H9 (cell line): ENCODE results near the gene MPP2. TPM values are rescaled to one million over a fixed set of nuclear protein-coding genes. Genes with fewer than 3 reads are reported as not detected.

Experiments
- DNase-seq: peaks from one replicate; pipeline ENCODE4 v3.0.0-alpha.2; 2017
- H2AFZ ChIP-seq: one replicate; pipeline ENCODE4 v1.6.1; 2013; ENCODE audit warnings: mild to moderate bottlenecking, low read length, control low read depth, moderate library complexity
- H2AK5ac ChIP-seq: 2 replicates; pipeline ENCODE4 v1.6.1; 2013; ENCODE audit warnings: low read length, control low read depth, mixed read lengths; ENCODE audit not compliant: insufficient read length
- H2BK120ac ChIP-seq: one replicate; pipeline ENCODE4 v1.6.1; 2013; ENCODE audit warnings: low read depth, mild to moderate bottlenecking, low read length, control low read depth, inconsistent platforms; ENCODE audit not compliant: poor library complexity, severe bottlenecking
- H2BK12ac ChIP-seq: 2 replicates; pipeline ENCODE4 v1.6.1; 2013; ENCODE audit warnings: low read length, control low read depth, mixed read lengths, low read depth; ENCODE audit not compliant: insufficient read length
- H2BK15ac ChIP-seq: 2 replicates; pipeline ENCODE4 v1.6.1; 2013; ENCODE audit warnings: low read depth, low read length, control low read depth
- H2BK20ac ChIP-seq: one replicate; pipeline ENCODE4 v1.6.1; 2013; ENCODE audit warnings: low read depth, mild to moderate bottlenecking, low read length, control low read depth, inconsistent platforms; ENCODE audit not compliant: poor library complexity, severe bottlenecking
- H2BK5ac ChIP-seq: 2 replicates; pipeline ENCODE4 v1.6.1; 2013; ENCODE audit warnings: low read length, control low read depth, mixed read lengths; ENCODE audit not compliant: insufficient read length
- H3K14ac ChIP-seq: 2 replicates; pipeline ENCODE4 v1.6.1; 2013; ENCODE audit warnings: low read length, control low read depth; ENCODE audit not compliant: insufficient read depth
- H3K18ac ChIP-seq: 2 replicates; pipeline ENCODE4 v1.6.1; 2013; ENCODE audit warnings: low read depth, mild to moderate bottlenecking, mixed read lengths, low read length, control low read depth; ENCODE audit not compliant: insufficient read length
- H3K23ac ChIP-seq: 2 replicates; pipeline ENCODE4 v1.6.1; 2013; ENCODE audit warnings: low read length, control low read depth, mixed read lengths, low read depth; ENCODE audit not compliant: insufficient read length
- H3K23me2 ChIP-seq: 2 replicates; pipeline ENCODE4 v1.6.1; 2013; ENCODE audit warnings: low read depth, mild to moderate bottlenecking, mixed read lengths, low read length, control low read depth; ENCODE audit not compliant: insufficient read length, poor library complexity, severe bottlenecking
- H3K27ac ChIP-seq: 2 replicates; pipeline ENCODE4 v1.5.1; 2013; ENCODE audit warnings: low read length, control low read depth, mixed read lengths, low read depth; ENCODE audit not compliant: insufficient read length
- H3K27me3 ChIP-seq: 2 replicates; pipeline ENCODE4 v1.6.1; 2013; ENCODE audit warnings: low read length, control low read depth, inconsistent platforms; ENCODE audit not compliant: insufficient read depth
- H3K4ac ChIP-seq: 2 replicates; pipeline ENCODE4 v1.6.1; 2013; ENCODE audit warnings: low read depth, mild to moderate bottlenecking, control low read depth, inconsistent platforms, low read length, moderate library complexity
- H3K4me1 ChIP-seq: 2 replicates; pipeline ENCODE4 v1.6.1; 2013; ENCODE audit warnings: low read length, control low read depth, inconsistent platforms; ENCODE audit not compliant: insufficient read depth
- H3K4me2 ChIP-seq: 2 replicates; pipeline ENCODE4 v1.6.1; 2013; ENCODE audit warnings: low read length, control low read depth, mixed read lengths; ENCODE audit not compliant: insufficient read length, insufficient read depth
- H3K56ac ChIP-seq: 2 replicates; pipeline ENCODE4 v1.6.1; 2013; ENCODE audit warnings: low read depth, mild to moderate bottlenecking, mixed read lengths, low read length, control low read depth; ENCODE audit not compliant: insufficient read length
- H3K79me1 ChIP-seq: 2 replicates; pipeline ENCODE4 v1.6.1; 2013; ENCODE audit warnings: low read depth, mild to moderate bottlenecking, moderate library complexity, low read length, control low read depth, inconsistent platforms; ENCODE audit not compliant: insufficient read depth, poor library complexity, severe bottlenecking
- H3K79me2 ChIP-seq: 2 replicates; pipeline ENCODE4 v1.6.1; 2013; ENCODE audit warnings: low read length, control low read depth, inconsistent platforms; ENCODE audit not compliant: insufficient read depth
- H3K9ac ChIP-seq: 2 replicates; pipeline ENCODE4 v1.6.1; 2013; ENCODE audit warnings: low read length, control low read depth, mixed read lengths; ENCODE audit not compliant: insufficient read length; ENCODE audit errors: extremely low read depth
- H3K9me3 ChIP-seq: one replicate; pipeline ENCODE4 v1.6.1; 2013; ENCODE audit warnings: low read depth, low read length, inconsistent platforms; ENCODE audit not compliant: control insufficient read depth
- H3T11ph ChIP-seq: one replicate; pipeline ENCODE4 v1.6.1; 2013; ENCODE audit warnings: mild to moderate bottlenecking, low read length, control low read depth, inconsistent platforms
- H4K20me1 ChIP-seq: one replicate; pipeline ENCODE4 v1.6.1; 2013; ENCODE audit not compliant: control insufficient read depth, insufficient read length, insufficient read depth
- H4K5ac ChIP-seq: 2 replicates; pipeline ENCODE4 v1.6.1; 2013; ENCODE audit warnings: low read depth, mild to moderate bottlenecking, mixed read lengths, low read length, control low read depth; ENCODE audit not compliant: insufficient read length
- H4K8ac ChIP-seq: replicated peaks from 2 replicates; pipeline ENCODE4 v1.6.1; 2013; ENCODE audit warnings: low read length, control low read depth, mixed read lengths, low read depth; ENCODE audit not compliant: insufficient read length
- H4K91ac ChIP-seq: 2 replicates; pipeline ENCODE4 v1.6.1; 2013; ENCODE audit warnings: low read depth, mild to moderate bottlenecking, moderate library complexity, mixed read lengths, low read length, control low read depth; ENCODE audit not compliant: insufficient read length
- H3K27ac Mint-ChIP-seq, 3 experiments: 2 replicates in 2 of 3; 3 replicates in 1 of 3; pipeline ENCODE4 v1.8.0; 2020 to 2021; ENCODE audit warnings: mixed read lengths in 3 of 3, mild to moderate bottlenecking in 1 of 3, moderate library complexity in 1 of 3
- H3K27me3 Mint-ChIP-seq: 2 replicates; pipeline ENCODE4 v1.8.0; 2021; ENCODE audit warnings: low read depth, mild to moderate bottlenecking, moderate library complexity, mixed read lengths
- H3K36me3 Mint-ChIP-seq, 3 experiments: 2 replicates in 2 of 3; 3 replicates in 1 of 3; pipeline ENCODE4 v1.8.0; 2020 to 2021; ENCODE audit warnings: low read depth in 3 of 3, mixed read lengths in 3 of 3; ENCODE audit not compliant: insufficient read depth in 1 of 3
- H3K4me1 Mint-ChIP-seq, 2 experiments: 2 replicates each; pipeline ENCODE4 v1.8.0; 2020; ENCODE audit warnings: mixed read lengths in 2 of 2
- H3K4me3 Mint-ChIP-seq, 2 experiments: 2 replicates in 1 of 2; 3 replicates in 1 of 2; pipeline ENCODE4 v1.8.0; 2020 to 2021; ENCODE audit warnings: mild to moderate bottlenecking in 2 of 2, mixed read lengths in 2 of 2, moderate library complexity in 1 of 2
- H3K9me3 Mint-ChIP-seq, 2 experiments: 2 replicates in 1 of 2; 3 replicates in 1 of 2; pipeline ENCODE4 v1.8.0; 2020; ENCODE audit warnings: mild to moderate bottlenecking in 2 of 2, mixed read lengths in 2 of 2, moderate library complexity in 1 of 2
- CTCF ChIP-seq: fragments of 200-600 bp; sonication (generic); conservative IDR thresholded peaks from 3 replicates; pipeline ENCODE4 v1.8.0; 2021; ENCODE audit warnings: antibody characterized with exemption, mild to moderate bottlenecking
- WGBS: extraction: QIAGEN DNeasy Blood & Tissue Kit; methylation state at CpG from one replicate; pipeline ENCODE4 v1.1.7; 2013; ENCODE audit warnings: missing lambda C conversion rate, low lambda C conversion rate, mixed read lengths; ENCODE audit not compliant: insufficient read length; ENCODE audit errors: extremely low coverage; 5-methylcytosine and 5-hydroxymethylcytosine counted together
- total RNA-seq: library from RNA; stranded (reverse); gene quantifications from 2 replicates; pipeline ENCODE4 v1.2.1, GENCODE V29; 2021

Gene MPP2
- total RNA-seq, 1 experiment from 2014 or later, result 16.3 TPM

DNA sequence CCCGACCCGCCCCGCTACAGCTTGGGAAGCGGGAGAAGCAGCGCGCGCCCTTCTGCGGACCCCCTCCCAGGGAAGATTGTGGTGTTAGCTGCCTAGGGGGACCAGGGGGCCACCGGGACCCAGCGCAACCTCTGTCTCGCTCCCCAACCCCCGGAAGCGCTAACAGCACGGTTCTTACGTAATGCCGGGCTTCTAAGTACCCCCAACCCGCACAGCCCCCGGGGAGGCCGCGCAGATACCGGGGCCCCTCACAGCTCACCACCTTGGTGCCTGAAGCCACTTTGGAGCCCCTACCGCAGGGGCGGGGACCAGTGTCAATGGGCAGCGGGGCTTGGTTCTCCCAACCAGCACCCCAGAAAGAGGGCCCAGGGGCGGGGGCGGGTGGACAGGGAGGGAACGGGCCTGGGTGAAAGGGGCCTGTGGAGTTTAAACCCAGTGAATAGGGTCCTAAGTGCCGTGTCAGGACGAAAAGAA lies 348 bp downstream of the MPP2 start:
- Mint-ChIP-seq H3K4me1 (peaks cover 20 to 30% of the 10 kb centered on the region in 2 experiments), H3K27ac (peak overlapping the region in 1 of 3 experiments; percentile 55; a peak in 1 of 7 replicates)

More for the DNA sequence above, 348 bp downstream of the MPP2 start:
- Histone ChIP-seq H2BK12ac (no peak overlapping the region), H3K4ac (no peak overlapping the region), H3K56ac (no peak overlapping the region), H4K91ac (no peak overlapping the region), H3K23ac (no peak overlapping the region), H4K8ac (no peak overlapping the region), H3K18ac (no peak overlapping the region), H2AFZ (no peak overlapping the region), H4K5ac (no peak overlapping the region), H3K79me2 (no peaks in the 10 kb centered on the region), H3K4me2 (peak overlapping the region; percentile 65), H3K23me2 (peaks cover 29% of the 10 kb centered on the region), H2BK15ac (no peak overlapping the region), H3K9me3 (no peaks in the 10 kb centered on the region), H3K79me1 (no peaks in the 10 kb centered on the region), H2AK5ac (no peak overlapping the region), H4K20me1 (no peaks in the 10 kb centered on the region), H3T11ph (no peak overlapping the region), H3K14ac (no peak overlapping the region), H3K27me3 (no peaks in the 10 kb centered on the region), H3K9ac (no peak overlapping the region), H3K4me1 (no peaks in the 10 kb centered on the region; the same call in 1 of the 2 replicates), H3K27ac (no peak overlapping the region), H2BK20ac (no peak overlapping the region), H2BK5ac (no peak overlapping the region), H2BK120ac (no peak overlapping the region)
- H3K9me3 Mint-ChIP-seq, result no peaks in the 10 kb centered on the region
- no peak for TF ChIP-seq CTCF
- H3K36me3 Mint-ChIP-seq, result no peaks in the 10 kb centered on the region
- H3K4me3 Mint-ChIP-seq, result peak overlapping the region; percentile 69 to 89
- no CpG with 5 or more reads among the region's 29 CpGs for WGBS
- H3K27me3 Mint-ChIP-seq, result peaks cover 68% of the 10 kb centered on the region
- DNase-seq, result peak; percentile 53
